ENCODE results near the gene TOMM7.
"Not testable (repeated sequence)": the region's sequence is repeated elsewhere in the genome, so short reads cannot be mapped to it uniquely, and the experiment has no call there.

TOMM7 gene

GRCh38 chr7:22851145-22851544, 28.5 kb upstream of the TOMM7 start:
- no peak overlapping the region for H3K27ac Mint-ChIP-seq
- peaks cover 23% of the 10 kb centered on the region for H3K4me1 Mint-ChIP-seq
- no peak overlapping the region for H3K4me3 Mint-ChIP-seq
- H3K36me3 Mint-ChIP-seq (ENCODE audit: low read depth), result peaks cover 3% of the 10 kb centered on the region
- no peak for DNase-seq
- H3K9me3 Mint-ChIP-seq, result peaks cover 4% of the 10 kb centered on the region
- no peaks in the 10 kb centered on the region for H3K27me3 Mint-ChIP-seq (ENCODE audit: low read depth, poor library complexity)
- no peak for TF ChIP-seq CTCF (IDR thresholded peaks at IDR 0.05)

GRCh38 chr7:22850394-22850793, 27.7 kb upstream of the TOMM7 start:
- not testable (repeated sequence) for H3K27me3 Mint-ChIP-seq (ENCODE audit: low read depth, poor library complexity); H3K27ac Mint-ChIP-seq; DNase-seq; H3K36me3 Mint-ChIP-seq (ENCODE audit: low read depth); H3K4me3 Mint-ChIP-seq; H3K9me3 Mint-ChIP-seq
- H3K4me1 Mint-ChIP-seq, result peaks cover 20% of the 10 kb centered on the region

- no peak for DNase-seq
- H3K4me3 Mint-ChIP-seq, result no peak overlapping the region
- H3K4me1 Mint-ChIP-seq, result peaks cover 13% of the 10 kb centered on the region
- no peak overlapping the region for H3K27ac Mint-ChIP-seq
- no peaks in the 10 kb centered on the region for H3K36me3 Mint-ChIP-seq (ENCODE audit: low read depth)
- peaks cover 4% of the 10 kb centered on the region for H3K27me3 Mint-ChIP-seq (ENCODE audit: low read depth, poor library complexity)
- peaks cover 4% of the 10 kb centered on the region for H3K9me3 Mint-ChIP-seq
- TF ChIP-seq CTCF (IDR thresholded peaks at IDR 0.05), result no peak
Measured at GRCh38 chr7:22849662-22850061, 27.0 kb upstream of the TOMM7 start.

- DNase-seq, result no peak
- TF ChIP-seq CTCF (IDR thresholded peaks at IDR 0.05), result no peak
- H3K27me3 Mint-ChIP-seq (ENCODE audit: low read depth, poor library complexity), result peaks cover 4% of the 10 kb centered on the region
- no peak overlapping the region for H3K27ac Mint-ChIP-seq
- H3K4me1 Mint-ChIP-seq, result peaks cover 15% of the 10 kb centered on the region
- no peaks in the 10 kb centered on the region for H3K36me3 Mint-ChIP-seq (ENCODE audit: low read depth)
- peaks cover 4% of the 10 kb centered on the region for H3K9me3 Mint-ChIP-seq
- no peak overlapping the region for H3K4me3 Mint-ChIP-seq
Measured at GRCh38 chr7:22849172-22849571, 26.5 kb upstream of the TOMM7 start.

- Mint-ChIP-seq H3K9me3 (peaks cover 4% of the 10 kb centered on the region), H3K27ac (no peak overlapping the region), H3K27me3 (ENCODE audit: low read depth, poor library complexity) (peaks cover 4% of the 10 kb centered on the region), H3K36me3 (ENCODE audit: low read depth) (no peaks in the 10 kb centered on the region), H3K4me1 (peaks cover 27% of the 10 kb centered on the region), H3K4me3 (no peak overlapping the region)
- DNase-seq, result no peak
- TF ChIP-seq CTCF (IDR thresholded peaks at IDR 0.05), result no peak
Measured at GRCh38 chr7:22846961-22847360, 24.3 kb upstream of the TOMM7 start.

- Mint-ChIP-seq H3K36me3 (ENCODE audit: low read depth) (no peaks in the 10 kb centered on the region), H3K27ac (no peak overlapping the region), H3K4me3 (no peak overlapping the region), H3K9me3 (peaks cover 4% of the 10 kb centered on the region), H3K27me3 (ENCODE audit: low read depth, poor library complexity) (peaks cover 7% of the 10 kb centered on the region), H3K4me1 (peaks cover 34% of the 10 kb centered on the region)
- DNase-seq, result no peak
- no peak for TF ChIP-seq CTCF (IDR thresholded peaks at IDR 0.05)
Measured at GRCh38 chr7:22845221-22845834, 22.7 kb upstream of the TOMM7 start.

All from nephron progenitor cell (in vitro differentiated cells).